ENCODE results near the gene SLC12A8. TPM values are rescaled to one million over a fixed set of nuclear protein-coding genes. Genes with fewer than 3 reads are reported as not detected.
A peak's percentile ranks its signal among the peaks of the same experiment; 100 is the strongest.

The SLC12A8 gene
- polyA plus RNA-seq, 1 of the 3 experiments (the other 2 are of a cell fraction), result 7.5 TPM

DNA sequence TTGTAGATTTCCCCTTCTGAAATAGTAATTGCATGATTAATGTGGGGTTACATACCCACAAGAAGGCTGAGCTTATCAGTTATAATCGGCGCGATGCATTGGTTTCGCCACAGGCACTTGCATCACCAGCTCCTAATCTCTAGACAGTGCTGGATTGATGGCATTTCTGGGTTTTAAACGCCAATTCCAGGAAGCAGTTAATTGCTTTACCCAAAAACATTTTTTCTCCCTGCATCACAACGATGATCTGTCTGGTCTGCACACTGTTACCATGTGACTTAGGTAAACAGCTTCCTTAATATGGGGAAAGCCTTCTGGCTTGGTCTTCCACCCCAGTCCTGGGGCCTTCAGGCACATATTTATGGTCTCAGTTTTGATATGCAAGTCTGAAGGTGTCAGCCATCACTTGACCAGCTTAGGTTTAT is 86.7 kb downstream of the SLC12A8 start (continued):
- TF ChIP-seq, protein P1, sequence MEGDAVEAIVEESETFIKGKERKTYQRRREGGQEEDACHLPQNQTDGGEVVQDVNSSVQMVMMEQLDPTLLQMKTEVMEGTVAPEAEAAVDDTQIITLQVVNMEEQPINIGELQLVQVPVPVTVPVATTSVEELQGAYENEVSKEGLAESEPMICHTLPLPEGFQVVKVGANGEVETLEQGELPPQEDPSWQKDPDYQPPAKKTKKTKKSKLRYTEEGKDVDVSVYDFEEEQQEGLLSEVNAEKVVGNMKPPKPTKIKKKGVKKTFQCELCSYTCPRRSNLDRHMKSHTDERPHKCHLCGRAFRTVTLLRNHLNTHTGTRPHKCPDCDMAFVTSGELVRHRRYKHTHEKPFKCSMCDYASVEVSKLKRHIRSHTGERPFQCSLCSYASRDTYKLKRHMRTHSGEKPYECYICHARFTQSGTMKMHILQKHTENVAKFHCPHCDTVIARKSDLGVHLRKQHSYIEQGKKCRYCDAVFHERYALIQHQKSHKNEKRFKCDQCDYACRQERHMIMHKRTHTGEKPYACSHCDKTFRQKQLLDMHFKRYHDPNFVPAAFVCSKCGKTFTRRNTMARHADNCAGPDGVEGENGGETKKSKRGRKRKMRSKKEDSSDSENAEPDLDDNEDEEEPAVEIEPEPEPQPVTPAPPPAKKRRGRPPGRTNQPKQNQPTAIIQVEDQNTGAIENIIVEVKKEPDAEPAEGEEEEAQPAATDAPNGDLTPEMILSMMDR (IDR thresholded peaks at IDR 0.05), result no peak
- peak; percentile 51; the same call in 1 of the 2 replicates for TF ChIP-seq FOSL2 (IDR thresholded peaks at IDR 0.05; ENCODE audit: borderline replicate concordance, low read depth)
- TF ChIP-seq POLR2AphosphoS5 (IDR thresholded peaks at IDR 0.05; ENCODE audit: low read depth, low read length), result peak; percentile 65; the same call in 1 of the 2 replicates
- TF ChIP-seq, protein P2, sequence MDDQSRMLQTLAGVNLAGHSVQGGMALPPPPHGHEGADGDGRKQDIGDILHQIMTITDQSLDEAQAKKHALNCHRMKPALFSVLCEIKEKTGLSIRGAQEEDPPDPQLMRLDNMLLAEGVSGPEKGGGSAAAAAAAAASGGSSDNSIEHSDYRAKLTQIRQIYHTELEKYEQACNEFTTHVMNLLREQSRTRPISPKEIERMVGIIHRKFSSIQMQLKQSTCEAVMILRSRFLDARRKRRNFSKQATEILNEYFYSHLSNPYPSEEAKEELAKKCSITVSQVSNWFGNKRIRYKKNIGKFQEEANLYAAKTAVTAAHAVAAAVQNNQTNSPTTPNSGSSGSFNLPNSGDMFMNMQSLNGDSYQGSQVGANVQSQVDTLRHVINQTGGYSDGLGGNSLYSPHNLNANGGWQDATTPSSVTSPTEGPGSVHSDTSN (IDR thresholded peaks at IDR 0.05), result peak; percentile 85
- TF ChIP-seq, protein P3, sequence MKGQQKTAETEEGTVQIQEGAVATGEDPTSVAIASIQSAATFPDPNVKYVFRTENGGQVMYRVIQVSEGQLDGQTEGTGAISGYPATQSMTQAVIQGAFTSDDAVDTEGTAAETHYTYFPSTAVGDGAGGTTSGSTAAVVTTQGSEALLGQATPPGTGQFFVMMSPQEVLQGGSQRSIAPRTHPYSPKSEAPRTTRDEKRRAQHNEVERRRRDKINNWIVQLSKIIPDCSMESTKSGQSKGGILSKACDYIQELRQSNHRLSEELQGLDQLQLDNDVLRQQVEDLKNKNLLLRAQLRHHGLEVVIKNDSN (IDR thresholded peaks at IDR 0.05; ENCODE audit: borderline replicate concordance, low read depth), result peak; percentile 64; the same call in 1 of the 2 replicates

DNA sequence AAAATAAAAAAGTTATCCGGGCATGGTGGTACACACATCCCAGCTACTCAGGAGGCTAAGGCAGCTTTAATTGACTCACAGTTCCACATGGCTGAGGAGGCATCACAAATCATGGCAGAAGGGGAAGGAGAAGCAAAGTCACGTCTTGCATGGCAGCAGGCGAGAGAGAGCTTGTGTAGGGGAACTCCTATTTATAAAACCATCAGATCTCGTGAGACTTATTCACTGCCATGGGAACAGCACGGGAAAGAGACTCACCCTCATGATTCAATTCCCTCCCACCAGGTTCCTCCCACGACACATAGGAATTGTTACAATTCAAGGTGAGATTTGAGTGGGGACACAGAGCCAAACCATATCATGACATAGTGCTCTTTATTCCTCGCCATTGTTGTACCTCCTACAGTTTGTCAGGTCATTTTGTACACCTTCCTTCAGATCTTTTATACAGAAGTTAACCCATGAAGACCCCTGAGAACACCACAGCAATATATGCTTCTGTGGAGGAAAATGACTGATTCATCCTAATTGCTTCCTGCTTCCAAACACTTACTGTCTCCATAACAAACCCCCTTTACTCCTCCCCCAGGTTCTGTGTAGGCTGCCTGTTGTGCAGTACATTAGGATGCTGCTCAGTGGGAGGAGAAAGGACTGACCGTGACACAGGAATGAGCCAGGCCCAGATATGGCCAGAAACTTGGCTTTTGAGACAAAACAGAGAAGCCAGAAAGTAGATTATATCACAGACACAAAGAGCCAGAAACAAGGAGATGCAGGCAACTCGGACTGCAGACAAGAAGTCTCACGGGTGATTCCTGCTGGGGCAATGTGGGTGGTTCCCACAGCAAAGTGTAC is 88.9 kb downstream of the SLC12A8 start:
- Histone ChIP-seq H3K4me3 (ENCODE audit: low read depth in 2 of 2, low read length in 1 of 2) (no peak overlapping the region), H3K27ac (ENCODE audit: low read depth in 2 of 2, low read length in 1 of 2) (peak overlapping the region; percentile 33 to 58; a peak in 3 of 4 replicates), H2AFZ (ENCODE audit: low read depth) (no peak overlapping the region), H3K36me3 (replicated peaks in 1 of 2; ENCODE audit: control insufficient read depth in 1 of 2, insufficient read depth in 2 of 2, low read length in 1 of 2) (no peaks in the 10 kb centered on the region), H3K27me3 (ENCODE audit: insufficient read depth) (no peaks in the 10 kb centered on the region), H3F3A (replicated peaks; ENCODE audit: insufficient read depth) (peaks cover 12% of the 10 kb centered on the region), H3K9ac (no peak overlapping the region), H3K9me2 (no peaks in the 10 kb centered on the region), H4K20me1 (ENCODE audit: insufficient read depth) (no peaks in the 10 kb centered on the region), H3K9me3 (no peaks in the 10 kb centered on the region), H3K79me2 (ENCODE audit: insufficient read depth) (no peaks in the 10 kb centered on the region), H3K4me1 (ENCODE audit: control insufficient read depth in 1 of 2, insufficient read depth in 2 of 2, low read depth in 1 of 2, low read length in 1 of 2) (peaks cover 18 to 38% of the 10 kb centered on the region in 2 experiments), H3K4me2 (no peak overlapping the region)
- peak; percentile 64 for DNase-seq
- POLR2A ChIA-PET, result no interaction called here
- WGBS (ENCODE audit: low lambda C conversion rate), result 65% methylated on average over 10 of the region's 10 CpGs
- CTCF ChIA-PET, result no interaction called here
- TF ChIP-seq, protein P4, sequence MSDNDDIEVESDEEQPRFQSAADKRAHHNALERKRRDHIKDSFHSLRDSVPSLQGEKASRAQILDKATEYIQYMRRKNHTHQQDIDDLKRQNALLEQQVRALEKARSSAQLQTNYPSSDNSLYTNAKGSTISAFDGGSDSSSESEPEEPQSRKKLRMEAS (IDR thresholded peaks at IDR 0.05; ENCODE audit: low read depth), result no peak
- TF ChIP-seq JUND (IDR thresholded peaks at IDR 0.05) (no peak), RFX5 (IDR thresholded peaks at IDR 0.05; ENCODE audit: low read length) (no peak), FOXM1 (IDR thresholded peaks at IDR 0.05; ENCODE audit: low read depth) (no peak), POLR2AphosphoS5 (IDR thresholded peaks at IDR 0.05; ENCODE audit: low read depth, low read length) (no peak), GATA2 (CRISPR knock-in tag; IDR thresholded peaks at IDR 0.05) (peak; percentile 52), EZH2phosphoT487 (IDR thresholded peaks at IDR 0.05; ENCODE audit: borderline replicate concordance, low read depth) (no peak), ELF1 (IDR thresholded peaks at IDR 0.05) (no peak), SIN3A (IDR thresholded peaks at IDR 0.05; ENCODE audit: borderline replicate concordance, low read depth, low read length) (no peak), RCOR1 (IDR thresholded peaks at IDR 0.05; ENCODE audit: low read length) (peak; percentile 43; the same call in 1 of the 2 replicates), FOXJ3 (CRISPR knock-in tag; IDR thresholded peaks at IDR 0.05) (no peak), TCF12 (IDR thresholded peaks at IDR 0.05) (peak; percentile 57), EP300 (IDR thresholded peaks at IDR 0.05; ENCODE audit: borderline replicate concordance in 1 of 2, low read depth in 1 of 2, low read length in 1 of 2) (peak in 1 of 2 experiments; percentile 72; a peak in 1 of 4 replicates), NRF1 (IDR thresholded peaks at IDR 0.05; ENCODE audit: low read depth, low read length) (no peak)
- TF ChIP-seq, protein P5, sequence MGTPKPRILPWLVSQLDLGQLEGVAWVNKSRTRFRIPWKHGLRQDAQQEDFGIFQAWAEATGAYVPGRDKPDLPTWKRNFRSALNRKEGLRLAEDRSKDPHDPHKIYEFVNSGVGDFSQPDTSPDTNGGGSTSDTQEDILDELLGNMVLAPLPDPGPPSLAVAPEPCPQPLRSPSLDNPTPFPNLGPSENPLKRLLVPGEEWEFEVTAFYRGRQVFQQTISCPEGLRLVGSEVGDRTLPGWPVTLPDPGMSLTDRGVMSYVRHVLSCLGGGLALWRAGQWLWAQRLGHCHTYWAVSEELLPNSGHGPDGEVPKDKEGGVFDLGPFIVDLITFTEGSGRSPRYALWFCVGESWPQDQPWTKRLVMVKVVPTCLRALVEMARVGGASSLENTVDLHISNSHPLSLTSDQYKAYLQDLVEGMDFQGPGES (IDR thresholded peaks at IDR 0.05; ENCODE audit: low read depth, low read length), result no peak
- TF ChIP-seq, protein P6, sequence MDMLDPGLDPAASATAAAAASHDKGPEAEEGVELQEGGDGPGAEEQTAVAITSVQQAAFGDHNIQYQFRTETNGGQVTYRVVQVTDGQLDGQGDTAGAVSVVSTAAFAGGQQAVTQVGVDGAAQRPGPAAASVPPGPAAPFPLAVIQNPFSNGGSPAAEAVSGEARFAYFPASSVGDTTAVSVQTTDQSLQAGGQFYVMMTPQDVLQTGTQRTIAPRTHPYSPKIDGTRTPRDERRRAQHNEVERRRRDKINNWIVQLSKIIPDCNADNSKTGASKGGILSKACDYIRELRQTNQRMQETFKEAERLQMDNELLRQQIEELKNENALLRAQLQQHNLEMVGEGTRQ (IDR thresholded peaks at IDR 0.05; ENCODE audit: borderline replicate concordance, low read depth, low read length), result no peak
- TF ChIP-seq, protein P3 (IDR thresholded peaks at IDR 0.05; ENCODE audit: borderline replicate concordance, low read depth), result no peak

Measured in SK-N-SH (cell line).